WTC11 (cell line): ENCODE data around the gene RFPL1.
A peak's percentile ranks its signal among the peaks of the same experiment; 100 is the strongest.

Experiments used
- AFF4 ChIP-seq: sonication (generic); formaldehyde crosslinking; IDR thresholded peaks from 2 replicates; pipeline ENCODE4 v1.8.1; 2023; ENCODE audit warnings: mild to moderate bottlenecking, missing genetic modification reagents, borderline replicate concordance
- ATF3 ChIP-seq: sonication (generic); formaldehyde crosslinking; conservative IDR thresholded peaks from 2 replicates; pipeline ENCODE4 v1.8.1; 2022; ENCODE audit warnings: mild to moderate bottlenecking, missing genetic modification reagents
- CTCF ChIP-seq: fragments of 200-600 bp; IDR thresholded peaks from 2 replicates; pipeline ENCODE4 v1.8.0; 2022; ENCODE audit warnings: antibody characterized with exemption
- ELF4 ChIP-seq: sonication (generic); formaldehyde crosslinking; IDR thresholded peaks from 2 replicates; pipeline ENCODE4 v1.8.1; 2022; ENCODE audit warnings: low read depth, mild to moderate bottlenecking, moderate library complexity, missing genetic modification reagents
- IRF2 ChIP-seq: sonication (generic); formaldehyde crosslinking; IDR thresholded peaks from 2 replicates; pipeline ENCODE4 v1.8.0; 2022; ENCODE audit warnings: low read depth, missing genetic modification reagents, borderline replicate concordance
- MLX ChIP-seq: sonication (generic); formaldehyde crosslinking; IDR thresholded peaks from 2 replicates; pipeline ENCODE4 v1.8.1; 2023; ENCODE audit warnings: mild to moderate bottlenecking, missing genetic modification reagents, moderate library complexity
- SP1 ChIP-seq: sonication (generic); formaldehyde crosslinking; conservative IDR thresholded peaks from 2 replicates; pipeline ENCODE4 v1.8.1; 2022; ENCODE audit warnings: missing genetic modification reagents
- ZNF232 ChIP-seq: sonication (generic); formaldehyde crosslinking; IDR thresholded peaks from 2 replicates; pipeline ENCODE4 v1.8.0; 2022; ENCODE audit warnings: mild to moderate bottlenecking, missing genetic modification reagents
- ZNF416 ChIP-seq: fragments of 250-450 bp; sonication (Bioruptor Pico); IDR thresholded peaks from 2 replicates; pipeline ENCODE4 v1.9.0; 2021; ENCODE audit warnings: mild to moderate bottlenecking, inconsistent platforms
- TF ChIP-seq, protein P1 (sequence below): sonication (generic); formaldehyde crosslinking; IDR thresholded peaks from 2 replicates; pipeline ENCODE4 v1.8.0; 2022; ENCODE audit warnings: mild to moderate bottlenecking, missing genetic modification reagents

- no peak for TF ChIP-seq ZNF416 (CRISPR knock-in tag)
- TF ChIP-seq IRF2 = no peak
- no peak for TF ChIP-seq ATF3
- TF ChIP-seq ZNF232 = 0 out of 2 replicates have a peak, but pooled peaks have one; percentile 26
- peak; percentile 100 for TF ChIP-seq CTCF
- peak; percentile 55; the same call in 1 of the 2 replicates for TF ChIP-seq AFF4 (CRISPR knock-in tag)
- no peak for TF ChIP-seq MLX (CRISPR knock-in tag)
- TF ChIP-seq, protein P1, sequence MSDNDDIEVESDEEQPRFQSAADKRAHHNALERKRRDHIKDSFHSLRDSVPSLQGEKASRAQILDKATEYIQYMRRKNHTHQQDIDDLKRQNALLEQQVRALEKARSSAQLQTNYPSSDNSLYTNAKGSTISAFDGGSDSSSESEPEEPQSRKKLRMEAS (CRISPR knock-in tag) = peak; percentile 83
- peak; percentile 77 for TF ChIP-seq SP1 (CRISPR knock-in tag)
- no peak for TF ChIP-seq ELF4 (CRISPR knock-in tag)
Measured at GRCh38 chr22:29470159-29470855, 31.9 kb downstream of the RFPL1 start.
